Stimulated activated CD4-positive, alpha-beta T cell treated with anti-CD3 and anti-CD28 coated beads, Interleukin-12 subunit alpha, Interleukin-12 subunit beta, amount 100 ng/mL, for 24 hours (primary cell): ENCODE results near the gene LSAMP.

Source experiments
- DNase-seq, 2 experiments: peaks; one replicate each; pipeline ENCODE4 v3.0.0-alpha.2; 2020; ENCODE audit warnings: low read depth in 2 of 2

The LSAMP gene

DNA sequence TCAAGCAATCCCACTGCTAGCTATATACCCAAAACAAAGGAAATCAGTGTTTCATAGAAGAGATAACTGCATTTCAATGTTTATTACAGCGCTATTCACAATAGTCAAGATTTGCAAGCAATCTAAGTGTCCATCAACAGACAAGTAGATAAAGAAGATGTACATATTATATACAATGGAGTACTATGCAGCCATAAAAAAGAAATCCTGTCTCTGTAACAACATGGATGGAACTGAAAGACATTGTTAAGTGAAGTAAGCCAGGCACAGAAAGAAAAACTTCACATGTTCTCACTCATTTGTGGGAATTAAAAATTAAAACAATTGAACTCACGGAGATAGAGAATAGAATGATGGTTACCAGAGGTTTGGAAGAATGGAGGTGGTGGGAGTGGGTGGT, 89.2 kb downstream of the LSAMP start:
- no peak for DNase-seq

GRCh38 chr3:116354382-116354781, 90.9 kb downstream of the LSAMP start:
- no peak for DNase-seq

DNA sequence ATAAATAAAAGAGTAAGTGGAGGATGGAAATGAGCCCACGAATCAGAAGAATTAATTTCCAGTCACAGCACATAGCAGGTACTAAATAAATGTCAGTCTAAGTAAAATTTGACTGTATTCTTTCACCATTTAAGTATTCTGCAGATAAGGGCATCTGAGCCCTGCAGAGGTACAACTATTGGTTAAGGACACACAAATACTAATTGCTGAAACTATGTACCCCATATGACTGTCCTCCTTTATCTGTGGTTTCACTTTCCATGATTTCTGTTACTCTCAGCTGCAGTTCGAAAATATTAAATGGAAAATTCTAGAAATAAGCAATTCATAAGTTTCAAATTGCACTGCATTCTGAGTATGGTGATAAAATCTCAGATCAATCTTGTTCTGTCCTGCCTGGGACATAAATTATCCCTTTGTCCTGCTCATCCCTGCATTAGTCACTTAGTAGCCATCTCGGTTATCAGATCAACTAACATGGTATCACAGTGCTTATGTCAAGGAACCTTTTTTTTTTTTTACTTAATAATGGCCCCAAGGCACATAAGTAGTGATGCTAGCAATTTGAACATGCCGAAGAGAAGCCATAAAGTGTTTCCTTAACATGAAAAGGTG, 95.1 kb downstream of the LSAMP start:
- no peak for DNase-seq

DNA sequence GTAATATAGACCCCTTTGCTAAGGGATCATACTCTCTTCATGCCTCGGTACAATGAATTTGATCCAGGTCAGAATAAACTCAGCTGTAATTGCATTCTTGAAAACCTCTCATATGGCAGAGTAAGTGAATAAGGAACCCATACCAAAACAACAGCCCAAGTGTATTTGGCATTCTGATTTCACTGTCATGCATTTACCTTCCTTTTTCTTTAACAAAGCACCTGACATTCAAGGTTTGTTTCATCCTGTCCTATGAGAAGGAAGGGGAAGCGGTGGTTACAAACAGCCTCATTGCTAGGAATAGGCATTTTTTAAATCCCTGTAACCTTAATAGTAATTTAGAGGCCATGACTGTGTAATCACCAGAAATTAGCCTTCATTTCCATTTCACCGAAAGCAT, 97.1 kb downstream of the LSAMP start:
- DNase-seq: no peak

DNA sequence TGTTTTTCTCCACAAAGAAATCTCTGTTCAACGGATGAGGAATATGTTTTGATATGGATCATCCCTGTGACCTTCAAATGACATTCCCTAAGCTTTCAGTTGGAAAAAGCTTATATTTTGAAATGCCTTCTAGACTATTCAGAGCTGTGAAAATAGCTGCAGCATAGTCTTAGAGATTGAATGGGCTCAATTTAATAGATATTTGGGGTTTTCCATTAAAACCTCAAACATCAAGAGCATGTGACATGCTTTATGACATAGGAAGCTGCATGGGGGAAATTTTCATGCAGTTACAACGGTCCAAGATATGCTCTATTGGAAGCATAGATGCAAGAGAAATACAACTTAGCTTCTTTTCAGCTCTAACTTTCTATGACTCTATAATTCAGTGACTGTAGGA, 102.8 kb downstream of the LSAMP start:
- no peak for DNase-seq

GRCh38 chr3:116341899-116342298, 103.4 kb downstream of the LSAMP start:
- DNase-seq: no peak

DNA sequence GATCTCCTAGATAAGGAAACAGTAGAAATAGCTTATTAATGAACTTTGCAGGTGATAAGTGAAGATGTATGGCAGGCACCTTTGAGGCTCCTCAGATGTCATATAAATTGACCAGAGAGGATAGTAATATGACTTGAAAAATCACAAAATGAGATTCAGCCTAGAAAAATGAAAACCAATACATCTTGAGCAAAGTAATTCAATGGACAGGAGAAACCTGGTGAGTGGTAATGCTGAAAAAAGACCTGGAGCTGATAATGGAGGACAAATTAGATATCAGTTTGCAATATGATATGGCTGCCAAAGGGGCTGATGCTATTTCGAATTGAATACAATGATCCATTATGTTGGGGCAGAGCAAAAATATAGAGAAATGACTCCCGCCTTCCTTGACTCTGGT, 103.9 kb downstream of the LSAMP start:
- DNase-seq: no peak

DNA sequence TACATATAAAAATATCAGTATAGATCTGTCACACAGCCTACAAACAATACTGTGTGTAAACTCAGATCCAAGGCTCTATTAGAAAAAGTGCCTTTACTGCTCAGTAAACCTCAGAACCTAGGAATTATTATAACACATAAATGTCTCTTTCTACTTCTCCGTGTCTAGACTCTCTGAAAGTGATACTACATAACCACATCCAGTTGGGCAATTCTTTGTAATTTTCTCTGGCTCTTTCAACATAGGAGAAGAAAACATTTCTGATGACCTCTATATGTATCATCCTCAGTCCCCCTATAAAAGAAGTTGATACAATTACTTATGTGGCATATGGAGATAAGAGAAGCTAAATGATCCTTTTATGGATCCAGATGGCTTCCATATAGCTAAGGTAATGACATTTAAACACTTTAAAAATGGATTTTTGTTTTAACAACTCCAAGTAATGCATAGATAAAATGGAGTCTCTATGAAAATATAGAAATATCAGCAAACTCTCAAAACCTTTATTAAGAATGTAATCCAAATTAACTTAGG, 104.5 kb downstream of the LSAMP start:
- DNase-seq: no peak

DNA sequence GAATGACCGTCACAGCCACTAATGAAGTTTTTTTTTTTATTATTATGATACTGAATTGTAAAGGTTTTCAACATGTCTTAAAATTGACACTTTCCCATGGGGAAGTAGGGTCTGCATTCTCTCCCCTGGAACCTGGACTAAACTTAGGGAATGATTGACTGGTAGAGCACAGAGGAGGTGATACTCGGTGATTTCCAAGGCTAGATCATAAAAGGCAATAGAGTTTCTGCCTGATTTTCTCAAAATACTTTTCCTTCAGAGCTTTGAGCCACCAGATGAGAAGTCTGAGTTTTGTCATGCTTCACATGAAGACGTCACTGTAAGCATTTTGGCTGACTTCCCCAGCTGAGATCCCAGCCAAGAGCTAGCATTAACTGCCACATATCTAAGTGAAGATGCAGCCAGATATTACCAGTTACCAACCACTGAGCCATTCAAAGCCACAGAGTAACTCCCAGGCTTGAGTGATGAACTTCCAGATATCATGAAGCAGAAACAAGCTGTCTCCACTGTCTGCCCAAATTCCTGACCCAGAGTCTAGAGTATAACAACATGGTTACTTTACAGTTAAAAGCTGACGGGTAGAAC, 105.8 kb downstream of the LSAMP start:
- no peak for DNase-seq

DNA sequence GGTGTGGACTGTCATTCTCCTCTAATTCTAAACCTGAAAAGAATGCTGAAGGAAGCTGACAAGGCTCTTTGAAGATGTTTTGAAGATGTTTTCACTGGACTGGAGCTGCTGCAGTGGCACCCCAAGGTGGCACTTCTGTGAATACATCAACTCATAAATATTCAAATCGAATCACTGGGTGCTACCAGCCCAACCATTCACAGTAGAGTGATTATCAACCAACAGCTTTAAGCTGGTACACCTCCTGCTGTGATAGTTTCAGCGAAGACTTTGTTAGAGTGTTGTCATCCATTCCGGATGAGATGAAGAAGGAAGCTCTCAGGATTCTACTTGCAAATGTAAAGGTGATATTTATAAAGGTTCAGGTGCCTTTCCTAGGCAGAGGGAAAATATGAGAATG, 106.6 kb downstream of the LSAMP start:
- DNase-seq: no peak

DNA sequence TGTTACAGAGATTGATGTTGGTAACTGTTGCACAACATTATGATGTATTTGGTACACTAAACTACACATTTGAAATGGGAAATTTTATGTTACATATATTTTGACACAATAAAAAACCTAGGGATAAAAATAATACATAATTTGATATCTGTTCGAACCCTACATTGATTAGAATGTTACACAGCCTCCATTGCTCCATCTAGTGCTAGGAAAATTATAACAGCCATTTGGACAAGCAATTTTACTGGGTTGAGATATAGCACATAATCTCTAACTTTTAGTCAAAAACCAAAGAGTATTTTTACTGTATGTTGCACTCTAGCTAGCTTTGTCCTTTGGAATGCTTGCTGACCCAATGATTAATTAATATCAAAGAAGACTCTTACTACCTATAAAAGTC, 108.1 kb downstream of the LSAMP start:
- no peak for DNase-seq

GRCh38 chr3:116331380-116331779, 113.9 kb downstream of the LSAMP start:
- no peak for DNase-seq

DNA sequence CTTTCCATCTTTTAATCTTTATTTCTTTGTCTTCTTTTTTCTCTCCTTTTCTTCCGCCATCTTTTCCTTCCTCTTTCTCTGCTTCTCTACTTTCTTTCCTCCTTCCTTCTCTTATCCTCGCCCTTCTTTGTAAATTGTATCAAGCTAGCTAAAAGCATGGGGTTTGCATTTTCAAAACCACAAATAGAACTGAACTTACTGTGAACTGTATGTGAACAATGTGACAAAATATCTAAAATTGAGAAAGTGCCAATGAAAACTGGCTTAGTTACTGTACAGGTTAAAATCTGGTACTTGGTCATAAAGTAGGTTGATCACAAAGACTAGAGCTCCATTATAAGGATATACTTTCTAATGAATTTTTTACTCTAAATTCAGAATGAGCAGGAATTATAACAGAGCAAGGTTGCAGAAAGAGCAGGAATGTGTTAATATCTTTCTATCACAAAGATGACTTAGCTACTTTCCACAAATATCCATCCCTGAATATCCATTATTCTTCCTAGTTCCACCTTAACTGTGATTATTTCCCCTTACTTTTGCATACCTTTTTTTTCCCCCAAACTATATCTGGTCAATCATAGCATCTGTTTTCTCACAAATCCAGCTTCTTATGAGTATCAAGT, 122.4 kb downstream of the LSAMP start:
- no peak for DNase-seq

GRCh38 chr3:116318370-116318769, 126.9 kb downstream of the LSAMP start:
- DNase-seq: no peak

DNA sequence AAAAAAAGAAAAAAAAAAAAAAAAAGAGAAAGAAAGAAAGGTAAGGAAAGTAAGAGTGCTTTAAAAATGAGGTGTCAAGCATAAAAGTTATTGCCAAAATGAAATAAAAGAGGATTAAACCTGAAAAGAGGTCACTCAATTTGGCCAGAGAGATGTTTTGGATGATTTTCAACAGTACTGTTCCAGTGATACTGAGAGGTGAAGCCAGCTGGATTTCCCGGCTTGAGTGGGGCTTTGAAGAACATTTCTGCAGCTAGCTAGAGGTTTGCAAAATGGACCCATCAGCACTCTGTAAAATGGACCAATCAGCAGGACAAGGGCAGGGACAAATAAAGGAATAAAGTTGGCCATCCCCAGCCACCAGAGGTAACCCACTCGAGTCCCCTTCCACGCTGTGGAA, 128.5 kb downstream of the LSAMP start:
- no peak for DNase-seq

GRCh38 chr3:116314476-116314875, 130.8 kb downstream of the LSAMP start:
- no peak for DNase-seq

GRCh38 chr3:116306720-116307119, 138.6 kb downstream of the LSAMP start:
- DNase-seq: no peak

DNA sequence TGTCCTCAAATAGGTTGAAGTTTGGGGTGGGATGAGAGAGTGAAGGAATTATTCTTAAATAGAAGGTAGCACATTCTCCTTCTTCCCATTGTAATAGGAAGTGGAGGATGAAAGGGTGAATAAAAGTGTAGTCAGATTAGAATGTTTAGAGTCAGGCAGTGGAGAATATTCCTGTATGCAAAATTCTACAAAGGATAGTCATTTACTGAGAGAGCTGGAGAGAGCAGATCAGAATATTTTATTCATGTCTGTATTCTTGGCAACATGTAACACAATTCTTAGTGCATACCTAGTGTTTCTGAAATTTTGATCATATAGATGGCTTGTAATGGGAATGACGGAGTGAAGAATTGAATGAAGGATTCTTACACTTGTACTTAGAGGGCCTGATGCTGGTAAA, 139.1 kb downstream of the LSAMP start:
- no peak for DNase-seq

DNA sequence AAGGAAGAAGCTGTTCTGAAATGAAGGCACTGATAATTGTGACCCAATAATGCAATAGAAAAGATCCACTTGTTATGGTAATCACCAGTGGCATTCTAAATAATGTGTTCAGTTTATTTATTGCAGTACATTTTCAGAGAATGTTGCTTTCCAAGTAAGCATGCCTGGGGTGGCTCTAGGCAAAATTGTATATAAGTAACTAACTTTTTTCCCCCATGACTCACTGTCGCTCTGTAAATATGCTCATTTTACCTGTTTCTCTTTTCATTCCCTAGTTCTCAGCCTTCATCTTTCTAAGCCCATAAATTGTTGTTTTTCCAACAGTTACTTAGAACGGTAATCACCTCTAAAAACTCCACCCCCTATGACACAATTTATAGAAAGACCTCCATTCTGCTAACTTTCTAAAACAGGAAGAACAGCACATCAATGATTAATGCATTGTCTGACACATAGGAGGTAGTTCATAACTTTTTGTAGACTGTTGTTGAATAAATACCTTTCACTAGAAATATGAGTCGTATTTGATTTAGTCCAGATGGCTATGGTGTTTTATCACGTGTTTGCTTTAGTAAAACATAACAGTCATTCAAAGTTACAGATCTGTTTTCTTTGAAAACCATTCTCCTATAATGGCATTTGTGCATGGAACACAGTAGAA, 143.1 kb downstream of the LSAMP start:
- DNase-seq: no peak

GRCh38 chr3:116301422-116301821, 143.9 kb downstream of the LSAMP start:
- no peak for DNase-seq

DNA sequence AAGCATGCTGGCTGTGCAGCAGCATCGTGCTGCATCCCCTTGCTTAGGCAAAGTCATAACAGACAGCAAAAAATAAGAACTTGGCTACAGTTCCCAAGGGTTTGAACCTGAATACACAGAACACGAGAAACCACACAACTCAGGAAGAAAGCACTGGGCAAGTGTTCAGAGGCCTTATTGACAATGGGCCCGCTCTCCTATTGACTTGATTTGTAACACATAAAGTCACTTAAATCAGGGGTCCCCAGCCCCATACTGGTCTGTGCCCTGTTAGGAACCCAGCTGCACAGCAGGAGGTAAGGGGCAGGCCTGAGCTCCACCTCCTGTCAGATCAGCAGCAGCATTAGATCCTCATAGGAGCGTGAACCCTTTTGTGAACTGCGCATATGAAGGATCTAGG, 145.1 kb downstream of the LSAMP start:
- no peak for DNase-seq

DNA sequence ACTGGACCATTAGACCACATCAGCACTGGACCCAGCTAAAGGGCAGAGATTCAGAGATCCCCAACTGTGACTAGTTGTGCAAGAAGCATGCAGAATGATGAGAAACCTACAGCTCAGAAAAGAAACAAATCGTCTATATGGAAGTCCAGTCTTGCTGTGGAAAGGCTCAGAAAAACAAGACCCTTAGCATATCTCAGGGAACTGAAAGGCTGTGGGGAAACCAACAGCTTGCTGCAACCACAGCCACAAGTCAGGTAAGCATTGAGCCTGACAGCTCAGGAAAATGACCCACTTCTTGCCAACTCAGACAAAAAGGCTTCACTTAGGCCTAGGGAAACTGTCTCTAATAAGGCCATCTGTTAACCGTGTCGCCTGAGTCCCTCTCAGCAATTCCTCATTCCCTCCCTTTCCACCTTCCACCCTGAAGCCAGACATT, 145.6 kb downstream of the LSAMP start:
- no peak for DNase-seq

DNA sequence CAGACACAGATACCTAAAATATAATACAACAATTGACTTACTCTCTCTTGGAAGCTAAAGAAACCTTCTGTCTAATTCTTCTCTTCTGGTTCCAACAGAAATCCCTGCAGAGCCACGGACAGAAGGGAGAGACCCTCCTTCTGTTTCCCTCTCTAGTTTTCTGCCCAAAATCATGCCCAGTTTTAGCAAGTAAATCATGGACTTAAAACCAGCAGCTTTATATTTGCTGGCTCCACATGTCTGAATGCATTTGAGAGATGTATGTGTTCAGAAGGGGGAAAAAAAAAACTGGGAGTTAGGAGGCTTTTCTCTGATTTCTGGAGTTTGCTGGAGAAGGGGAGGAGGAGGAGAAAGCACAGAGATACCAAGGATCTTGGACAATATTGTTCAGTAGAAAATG, 147.1 kb downstream of the LSAMP start:
- DNase-seq: no peak
